ENCODE measurements around the gene MGME1.
"Not testable (repeated sequence)": the region's sequence is repeated elsewhere in the genome, so short reads cannot be mapped to it uniquely, and the experiment has no call there.

Gene MGME1

DNA sequence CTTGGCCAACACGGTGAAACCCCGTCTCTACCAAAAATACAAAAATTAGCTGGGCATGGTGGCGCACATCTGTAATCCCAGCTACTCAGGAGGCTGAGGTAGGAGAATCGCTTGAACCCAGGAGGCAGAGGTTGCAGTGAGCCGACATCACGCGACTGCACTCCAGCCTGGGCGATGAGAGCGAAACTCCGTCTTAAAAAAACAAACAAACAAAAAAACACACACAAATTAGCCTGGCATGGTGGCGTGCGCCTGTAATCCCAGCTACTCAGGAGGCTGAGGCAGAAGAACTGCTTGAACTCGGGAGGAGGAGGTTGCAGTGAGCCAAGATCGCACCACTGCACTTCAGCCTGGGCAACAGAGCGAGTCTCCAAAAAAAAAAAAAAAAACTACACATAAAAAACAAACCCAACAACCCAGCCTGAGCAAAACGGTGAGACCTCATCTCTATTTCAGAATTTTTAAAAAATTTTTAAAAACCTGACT is 8.4 kb upstream of the MGME1 start:
- not testable (repeated sequence) for DNase-seq (ENCODE audit: low read depth)

DNA sequence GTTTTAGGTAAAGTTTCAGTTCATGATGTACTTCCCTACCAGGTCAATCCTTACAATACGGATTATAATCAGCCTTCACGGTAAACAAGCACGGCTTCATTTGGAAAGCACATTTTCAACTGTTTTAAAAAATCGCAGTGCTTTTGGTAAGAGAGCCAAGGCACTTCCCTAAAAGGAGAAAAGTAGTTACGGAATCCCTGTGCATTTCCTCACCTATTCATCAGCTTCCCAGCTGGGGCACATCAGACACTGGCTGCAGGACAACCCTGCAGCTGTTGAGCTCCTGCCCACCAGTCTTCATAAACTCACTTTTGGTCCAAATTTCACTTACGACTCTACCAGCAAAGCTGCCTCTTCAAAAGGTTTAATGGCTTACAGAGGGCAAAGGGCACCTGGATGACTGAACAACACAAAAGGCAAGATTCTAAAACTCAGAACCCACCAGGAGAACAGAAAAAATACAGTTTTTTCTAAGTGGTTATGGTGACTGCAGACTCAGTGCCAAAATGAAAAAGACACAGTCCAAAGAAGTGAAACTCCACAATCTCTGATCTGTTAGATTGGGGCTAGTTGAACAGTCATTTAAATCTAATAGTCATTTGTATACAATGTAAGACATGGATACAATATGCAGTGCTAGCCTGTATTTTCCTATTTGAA is 7.8 kb upstream of the MGME1 start:
- no peak for DNase-seq (ENCODE audit: low read depth)

DNA sequence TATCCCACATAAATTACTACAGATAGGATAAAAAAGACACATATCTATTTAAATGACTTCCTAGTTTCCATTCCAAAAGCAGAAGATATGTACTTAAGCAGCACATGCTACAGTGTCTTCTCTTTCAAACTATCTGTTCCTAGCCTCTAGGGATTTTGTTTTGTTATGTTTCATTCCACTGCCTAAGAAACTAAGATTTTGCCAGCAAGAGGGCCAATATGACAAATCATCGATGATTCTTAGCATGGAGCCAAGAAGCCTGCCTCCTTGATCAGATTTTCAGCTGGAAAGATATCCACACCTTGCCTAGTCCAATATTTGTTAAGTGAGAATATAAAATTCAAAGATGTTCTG is 7.3 kb upstream of the MGME1 start:
- DNase-seq (ENCODE audit: low read depth) = no peak

DNA sequence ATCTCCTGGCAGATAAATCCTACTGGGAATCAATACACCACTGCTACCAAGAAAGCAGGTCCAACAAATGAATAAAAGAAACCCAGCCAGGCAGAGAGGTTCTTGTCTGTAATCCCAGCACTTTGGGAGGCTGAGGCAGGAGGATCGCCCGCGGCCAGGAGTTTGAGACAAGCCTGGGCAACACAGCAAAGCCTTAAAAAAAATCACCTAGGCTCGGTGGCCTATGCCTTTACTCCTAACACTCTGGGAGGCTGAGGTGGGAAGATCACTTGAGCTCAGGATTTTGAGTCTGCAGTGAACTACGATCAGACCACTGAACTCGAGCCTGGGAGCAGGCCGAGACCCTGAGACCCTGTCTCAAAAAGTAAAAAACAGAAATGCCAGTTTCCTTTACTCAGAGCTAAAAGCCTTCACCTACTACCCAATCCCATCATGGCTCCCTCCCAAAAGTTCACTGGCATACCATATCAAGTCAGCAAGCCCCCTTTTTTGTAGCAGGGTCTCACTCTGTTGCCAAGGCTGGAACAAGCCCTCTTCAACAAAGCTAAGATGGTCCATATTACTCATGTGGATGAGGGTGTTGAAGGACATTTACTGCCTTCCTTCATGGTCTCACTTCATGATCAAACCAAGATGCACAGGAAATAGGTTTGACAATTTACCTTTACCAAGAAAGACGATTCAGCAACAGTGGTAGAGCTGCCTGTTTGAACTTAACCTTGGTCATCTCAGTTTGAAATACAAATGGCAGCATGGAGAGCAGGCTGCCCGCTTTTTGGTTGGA is 5.5 kb upstream of the MGME1 start:
- DNase-seq (ENCODE audit: low read depth) = no peak

DNA sequence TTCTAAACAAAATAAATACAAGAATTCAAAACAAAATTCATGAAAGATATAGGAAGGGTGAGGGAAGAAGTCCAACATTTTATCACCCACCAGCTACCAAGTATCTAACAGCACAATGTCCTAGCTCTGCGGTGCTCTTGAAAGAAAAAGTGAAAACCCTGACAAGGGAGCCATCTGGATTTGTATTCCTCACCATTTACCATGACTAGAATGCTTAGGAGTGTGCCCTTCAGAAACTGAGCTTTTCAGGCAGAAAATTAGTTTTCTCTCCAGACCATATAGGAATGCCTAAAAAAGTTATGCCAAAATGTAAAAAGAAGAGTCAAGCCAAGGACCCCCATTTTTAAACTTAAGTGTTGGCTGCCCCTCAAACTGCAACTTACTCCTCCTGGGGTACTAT is 4.7 kb upstream of the MGME1 start:
- DNase-seq (ENCODE audit: low read depth) = no peak

DNA sequence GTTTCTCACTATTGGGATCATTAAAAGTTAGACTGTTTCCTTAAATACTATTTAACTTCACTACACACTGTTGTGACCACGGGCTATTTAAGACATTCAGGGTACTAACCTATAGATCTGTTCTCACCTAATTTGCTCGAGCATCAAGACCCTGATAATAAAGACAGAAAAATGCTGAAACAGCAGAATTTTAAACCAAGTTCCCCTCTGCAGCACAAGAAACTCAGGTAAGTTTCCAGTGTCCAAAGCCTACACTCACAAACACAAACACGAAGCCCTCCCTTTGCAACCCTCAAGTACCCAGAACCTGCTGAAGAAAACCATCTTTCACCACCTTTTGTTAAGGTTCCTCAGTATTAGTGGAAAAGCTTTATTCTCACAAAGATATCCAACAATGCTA is 4.2 kb upstream of the MGME1 start:
- no peak for DNase-seq (ENCODE audit: low read depth)

DNA sequence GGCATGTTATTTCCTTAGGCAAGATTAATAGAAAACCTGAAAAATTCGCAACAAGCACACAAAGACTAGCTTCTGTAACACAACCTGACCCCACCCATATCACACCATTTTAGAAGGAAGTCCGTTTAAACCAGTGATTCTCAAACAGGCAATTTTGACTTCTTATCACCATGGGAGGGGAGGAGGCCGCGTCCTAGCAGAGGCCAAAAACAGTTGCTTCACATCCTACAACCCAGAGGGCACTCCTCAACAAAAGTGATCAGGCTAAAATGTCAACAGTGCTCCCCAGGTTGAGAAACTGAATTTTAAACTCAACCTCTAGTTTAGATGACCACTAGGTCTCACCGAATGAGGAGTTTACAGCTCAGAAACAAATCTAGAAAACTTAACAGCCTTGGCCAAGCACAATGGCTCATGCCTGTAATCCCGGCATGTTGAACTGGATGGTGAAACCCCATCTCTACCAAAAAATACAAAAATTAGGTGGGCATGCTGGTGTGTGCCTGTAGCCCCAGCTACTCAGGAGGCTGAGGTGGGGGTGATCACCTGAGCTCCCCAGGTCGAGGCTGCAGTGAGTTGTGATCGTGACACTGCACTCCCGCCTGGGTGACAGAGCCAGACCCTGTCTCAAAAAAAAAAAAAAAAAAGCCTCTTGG is 3.6 kb upstream of the MGME1 start:
- no peak for DNase-seq (ENCODE audit: low read depth)

DNA sequence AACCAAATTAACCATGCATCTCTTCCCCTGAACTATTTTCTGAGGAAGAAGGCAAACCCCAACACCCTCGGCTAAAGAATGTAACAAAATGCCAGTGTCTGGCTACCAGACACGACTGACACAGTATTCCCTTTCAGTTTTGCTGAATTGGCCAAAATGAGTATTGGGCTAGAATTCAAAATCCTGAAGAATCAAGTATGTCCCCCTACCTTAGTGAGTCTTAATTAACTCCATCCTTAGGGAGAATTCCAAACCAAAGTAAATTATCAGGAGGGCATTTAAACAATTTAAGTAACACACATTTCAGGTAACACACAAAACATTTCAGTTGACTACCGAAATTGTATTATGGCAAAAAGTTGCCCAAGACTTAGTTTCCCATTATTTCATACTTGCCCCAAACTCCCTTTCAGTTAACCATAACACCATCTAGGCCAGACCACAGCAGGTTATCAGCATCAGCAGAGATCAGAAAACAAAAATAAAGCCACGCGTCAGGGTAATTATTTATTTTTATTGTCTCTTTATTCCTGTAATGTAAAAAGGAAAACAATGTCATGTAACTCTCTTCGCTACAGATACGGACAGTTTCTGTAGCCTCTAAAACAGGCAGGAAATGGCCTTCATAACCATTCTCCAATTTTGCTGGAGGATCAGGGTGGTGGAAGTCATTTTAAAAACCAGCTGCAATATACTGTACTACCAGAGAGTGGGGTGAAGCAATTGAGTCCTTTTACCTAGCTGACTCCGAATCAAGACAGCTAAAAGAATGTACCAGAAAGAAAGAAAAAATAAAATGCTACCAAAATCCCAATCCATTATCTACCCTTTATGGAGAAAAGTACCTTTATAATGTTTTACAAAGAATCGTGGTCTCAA is 2.1 kb upstream of the MGME1 start:
- no peak for DNase-seq (ENCODE audit: low read depth)

DNA sequence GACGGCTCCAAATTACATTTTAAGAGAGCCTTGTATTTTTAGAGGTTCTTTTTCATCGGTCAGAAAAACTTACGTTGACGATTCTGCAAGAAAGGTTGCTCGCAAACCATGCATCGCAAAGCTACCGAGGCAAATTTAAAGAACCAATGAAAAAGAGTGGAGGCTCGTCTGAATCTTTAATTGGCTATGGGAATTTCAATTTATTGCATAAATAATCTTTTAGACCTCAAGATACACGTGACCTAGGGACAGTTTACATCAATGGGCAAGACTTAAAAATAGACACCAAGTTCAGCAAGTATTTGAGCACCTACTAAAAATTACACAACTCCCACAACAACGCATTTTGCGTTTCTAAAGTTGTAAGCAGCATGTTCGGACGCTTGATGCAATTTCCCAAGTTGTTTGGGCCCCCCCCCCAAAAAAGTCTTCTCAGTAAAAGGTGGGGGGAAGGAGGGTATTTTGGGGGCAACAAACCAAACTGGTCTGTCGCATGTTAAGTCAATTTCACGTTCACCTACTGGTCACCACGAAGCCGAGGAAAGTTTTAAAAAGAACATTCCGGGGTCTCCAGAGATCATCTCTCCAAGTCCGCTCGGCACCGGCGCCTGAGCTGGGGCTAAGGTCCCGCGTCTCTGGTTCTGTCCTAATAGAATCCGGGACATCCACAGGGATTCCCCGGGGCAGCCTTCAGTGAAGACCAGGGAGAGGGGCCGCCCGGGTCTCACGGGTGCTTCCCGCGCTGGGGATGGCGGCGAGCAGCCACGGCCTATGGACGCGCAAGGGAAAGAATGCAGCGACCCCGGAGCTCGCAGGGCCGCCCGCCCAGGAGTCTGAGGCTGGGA is 1.1 kb upstream of the MGME1 start:
- DNase-seq (ENCODE audit: low read depth) = no peak

DNA sequence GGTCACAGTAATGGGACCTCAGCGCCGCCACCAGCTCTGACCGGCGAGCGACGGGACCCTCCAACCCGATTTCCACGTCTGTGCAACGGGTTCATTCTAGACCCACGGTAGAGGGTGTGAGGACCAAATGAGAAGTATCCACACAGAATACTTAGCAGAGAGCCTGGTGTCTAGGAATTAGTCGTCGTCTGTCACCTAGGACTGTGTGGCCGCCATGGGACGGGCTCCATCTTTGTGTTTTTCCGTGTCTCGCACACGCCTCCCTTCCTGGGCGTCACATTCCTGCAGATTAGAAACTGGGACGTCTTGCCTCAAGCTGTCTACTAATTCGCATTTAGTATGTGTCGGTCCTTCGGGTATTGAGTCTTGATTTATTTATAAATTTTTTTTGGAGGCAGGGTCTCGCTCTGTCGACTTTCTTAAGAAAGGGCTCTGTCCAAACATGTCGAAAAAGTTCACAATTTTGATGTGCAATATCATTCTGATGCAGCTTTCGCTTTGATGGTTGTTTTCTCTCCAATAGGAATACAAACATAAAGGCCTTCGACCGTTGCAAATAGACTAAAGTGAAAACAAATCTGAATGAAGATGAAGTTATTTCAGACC is 563 bp downstream of the MGME1 start:
- DNase-seq (ENCODE audit: low read depth) = no peak

DNA sequence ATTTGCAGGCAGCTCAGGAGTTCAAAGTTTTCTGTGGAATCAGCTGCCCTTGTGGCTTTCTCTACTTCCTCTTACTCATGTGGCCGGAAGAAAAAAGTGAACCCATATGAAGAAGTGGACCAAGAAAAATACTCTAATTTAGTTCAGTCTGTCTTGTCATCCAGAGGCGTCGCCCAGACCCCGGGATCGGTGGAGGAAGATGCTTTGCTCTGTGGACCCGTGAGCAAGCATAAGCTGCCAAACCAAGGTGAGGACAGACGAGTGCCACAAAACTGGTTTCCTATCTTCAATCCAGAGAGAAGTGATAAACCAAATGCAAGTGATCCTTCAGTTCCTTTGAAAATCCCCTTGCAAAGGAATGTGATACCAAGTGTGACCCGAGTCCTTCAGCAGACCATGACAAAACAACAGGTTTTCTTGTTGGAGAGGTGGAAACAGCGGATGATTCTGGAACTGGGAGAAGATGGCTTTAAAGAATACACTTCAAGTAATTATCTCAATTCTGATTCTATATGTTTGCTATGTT is 1.1 kb downstream of the MGME1 start:
- no peak for DNase-seq (ENCODE audit: low read depth)

DNA sequence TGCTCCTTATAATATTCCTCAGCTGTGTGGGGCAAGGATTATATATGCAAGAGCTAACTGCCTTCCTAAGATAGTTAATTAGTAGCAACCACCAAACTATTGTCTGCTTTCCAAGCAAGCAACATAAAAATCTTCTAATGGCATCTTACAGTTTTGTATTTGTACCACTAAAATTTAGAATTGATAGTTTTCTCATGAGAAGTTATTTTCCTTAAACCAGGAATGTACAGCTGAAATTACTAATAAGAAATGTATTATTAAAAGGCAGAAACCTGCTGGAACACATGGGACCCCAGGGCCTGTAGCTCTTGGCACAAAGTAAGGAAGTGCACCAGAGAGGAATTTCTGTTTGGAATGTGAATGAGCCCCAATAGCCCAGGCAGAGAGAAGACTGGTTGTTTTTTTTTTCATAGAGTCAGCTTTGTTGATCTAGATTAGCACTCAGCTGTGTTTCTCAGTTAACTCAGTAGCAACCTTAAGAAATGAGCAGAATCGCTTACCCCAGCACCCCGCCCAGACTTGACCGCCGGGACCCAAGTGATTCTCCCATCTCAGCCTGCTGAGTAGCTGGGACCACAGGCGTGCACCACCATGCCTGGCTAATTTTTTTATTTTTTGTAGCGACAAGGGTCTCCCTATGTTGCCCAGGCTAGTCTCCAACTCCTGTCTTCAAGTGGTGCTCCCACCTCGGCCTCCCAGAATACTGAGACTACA is 2.6 kb downstream of the MGME1 start:
- DNase-seq (ENCODE audit: low read depth) = no peak

DNA sequence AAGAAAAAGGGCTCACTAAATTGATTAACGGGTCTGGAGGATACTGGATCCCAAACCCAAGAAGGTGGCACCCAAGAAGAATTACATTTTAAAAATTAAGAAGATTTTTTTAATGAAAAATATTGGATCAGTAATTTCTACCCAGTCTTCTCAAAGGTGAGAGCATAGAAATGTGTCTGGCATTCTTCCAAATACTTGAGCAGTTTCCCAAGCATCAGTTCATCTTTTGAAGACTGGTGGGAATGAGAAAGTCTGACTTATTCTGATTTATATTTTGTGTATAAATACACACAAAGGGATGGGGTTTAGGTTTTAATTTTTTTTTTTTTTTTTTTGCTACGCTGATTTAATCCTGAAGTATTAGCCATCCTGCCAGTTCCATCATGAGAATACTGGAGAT is 3.3 kb downstream of the MGME1 start:
- no peak for DNase-seq (ENCODE audit: low read depth)

DNA sequence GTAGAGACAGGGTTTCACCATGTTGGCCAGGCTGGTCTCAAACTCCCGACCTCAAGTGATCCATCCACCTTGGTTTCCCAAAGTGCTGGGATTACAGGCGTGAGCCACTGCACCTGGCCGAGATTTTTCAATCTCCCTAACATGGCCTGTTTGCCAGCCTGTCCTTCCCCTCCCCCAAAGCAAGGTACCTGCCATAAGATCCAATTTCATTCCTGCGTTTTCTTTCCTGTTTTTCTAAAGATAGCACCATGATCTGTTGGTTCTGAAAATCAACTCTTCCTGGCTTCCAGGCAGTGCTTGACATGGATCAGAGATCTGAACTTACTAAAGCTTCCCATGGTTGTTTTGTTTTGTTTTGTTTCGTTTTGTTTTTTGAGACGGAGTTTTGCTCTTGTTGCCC is 7.5 kb downstream of the MGME1 start:
- no peak for DNase-seq (ENCODE audit: low read depth)

DNA sequence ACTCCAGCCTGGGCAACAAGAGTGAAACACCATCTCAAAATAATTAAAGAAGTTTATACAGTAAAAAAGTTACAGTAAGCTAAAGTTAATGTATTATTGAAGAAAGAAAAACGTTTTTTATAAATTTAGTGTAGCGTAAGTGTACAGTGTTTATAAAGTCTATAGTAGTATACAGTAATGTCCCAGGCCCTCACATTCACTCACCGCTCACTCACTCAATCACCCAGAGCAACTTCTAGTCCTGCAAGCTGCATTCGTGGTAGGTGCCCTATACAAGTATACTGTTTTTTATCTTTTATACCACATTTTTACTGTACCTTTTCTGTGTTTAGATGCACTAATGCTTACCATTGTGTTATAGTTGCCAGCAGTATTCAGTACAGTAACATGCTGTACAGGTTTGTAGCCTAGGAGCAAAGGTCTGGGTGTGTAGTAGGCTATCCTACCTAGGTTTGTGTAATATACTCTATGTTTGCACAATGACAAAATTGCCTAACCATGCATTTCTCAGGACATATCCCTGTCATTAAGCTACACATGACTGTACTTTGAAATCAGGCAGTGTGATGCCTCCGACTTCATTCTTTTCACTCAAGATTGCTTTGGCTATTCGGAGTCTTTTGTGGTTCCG is 16.7 kb downstream of the MGME1 start:
- no peak for DNase-seq (ENCODE audit: low read depth)

DNA sequence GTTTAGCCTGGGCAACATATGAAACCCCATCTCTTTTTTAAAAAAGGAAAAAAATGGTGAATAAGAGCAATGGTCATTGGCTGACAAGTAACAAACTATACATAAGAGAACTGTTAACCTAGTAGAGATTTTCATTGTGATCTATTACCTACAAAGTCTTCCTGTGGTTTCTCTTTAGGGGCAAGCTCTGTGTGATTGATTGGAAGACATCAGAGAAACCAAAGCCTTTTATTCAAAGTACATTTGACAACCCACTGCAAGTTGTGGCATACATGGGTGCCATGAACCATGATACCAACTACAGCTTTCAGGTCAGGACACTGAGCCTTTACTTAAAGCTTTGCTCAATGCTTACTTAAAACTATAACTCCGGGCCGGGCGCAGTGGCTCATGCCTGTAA is 19.2 kb downstream of the MGME1 start:
- no peak for DNase-seq (ENCODE audit: low read depth)

DNA sequence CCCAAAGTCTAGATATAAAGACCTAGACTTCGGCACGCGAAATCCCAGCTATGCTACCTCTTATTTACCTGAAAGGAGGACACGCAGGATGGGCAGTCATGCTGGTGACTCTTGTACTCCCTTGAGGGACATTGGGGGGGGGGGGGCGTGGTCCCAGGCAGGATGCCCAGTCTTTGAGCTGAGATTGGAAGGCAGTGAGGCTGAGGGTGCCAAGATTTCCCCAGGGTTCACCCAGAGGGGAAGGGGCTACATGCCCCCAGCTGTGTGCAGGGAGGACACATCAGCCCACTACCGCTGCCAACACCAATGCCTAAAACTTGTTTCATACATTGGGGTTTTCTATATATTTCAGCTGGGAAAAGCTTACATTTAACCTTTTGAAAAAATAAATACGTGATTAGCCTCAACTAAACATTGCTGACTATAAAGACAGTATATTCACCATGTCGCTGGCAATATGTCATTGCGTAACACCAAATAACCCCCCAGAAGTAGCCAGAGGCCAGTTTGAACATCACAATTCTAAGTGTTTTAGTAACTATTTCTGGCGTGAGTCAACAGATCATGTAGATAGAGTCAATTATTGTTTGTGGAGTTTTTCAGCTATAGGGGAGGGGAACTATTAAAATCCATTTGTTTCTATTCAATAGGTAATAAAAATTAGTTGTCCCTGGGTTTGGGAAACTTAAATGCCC is 21.6 kb downstream of the MGME1 start:
- DNase-seq (ENCODE audit: low read depth) = no peak

DNA sequence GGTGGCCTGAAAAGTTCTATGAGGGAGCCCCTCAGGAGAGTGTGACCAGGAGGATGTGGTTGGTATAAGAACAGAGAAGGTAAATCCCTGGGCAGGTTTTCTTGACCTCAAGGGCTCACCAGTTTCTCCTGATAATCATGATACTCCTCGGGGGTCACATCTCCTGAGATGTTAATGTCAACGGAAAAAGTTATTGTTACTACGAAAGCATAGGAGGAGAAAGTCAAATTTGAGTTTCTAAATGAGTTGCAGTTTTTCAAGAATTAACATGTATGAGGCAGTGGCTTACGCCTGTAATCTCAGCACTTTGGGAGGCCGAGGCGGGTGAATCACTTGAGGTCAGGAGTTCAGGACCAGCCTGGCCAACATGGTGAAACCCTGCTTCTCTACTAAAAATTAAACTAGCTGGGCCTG is 23.4 kb downstream of the MGME1 start:
- DNase-seq (ENCODE audit: low read depth) = no peak
